PC-3 (cell line): Measurements from ENCODE around the gene UBASH3B.

Experiments used
- EZH2 ChIP-seq: fragments of 300-600 bp; sonication (generic); IDR thresholded peaks from one replicate; pipeline ENCODE4 v1.6.1; 2017; ENCODE audit warnings: antibody characterized with exemption, mild to moderate bottlenecking, low read length; ENCODE audit not compliant: unreplicated experiment
- EZH2phosphoT487 ChIP-seq: fragments of 300-600 bp; sonication (generic); IDR thresholded peaks from 2 replicates; pipeline ENCODE4 v1.6.1; 2018; ENCODE audit warnings: mild to moderate bottlenecking, antibody characterized with exemption, low read length, borderline replicate concordance
- TF ChIP-seq, protein P1 (sequence below): fragments of 300-600 bp; sonication (generic); conservative IDR thresholded peaks from 2 replicates; pipeline ENCODE4 v1.5.1; 2017; ENCODE audit warnings: antibody characterized with exemption, low read depth, mild to moderate bottlenecking, low read length

DNA sequence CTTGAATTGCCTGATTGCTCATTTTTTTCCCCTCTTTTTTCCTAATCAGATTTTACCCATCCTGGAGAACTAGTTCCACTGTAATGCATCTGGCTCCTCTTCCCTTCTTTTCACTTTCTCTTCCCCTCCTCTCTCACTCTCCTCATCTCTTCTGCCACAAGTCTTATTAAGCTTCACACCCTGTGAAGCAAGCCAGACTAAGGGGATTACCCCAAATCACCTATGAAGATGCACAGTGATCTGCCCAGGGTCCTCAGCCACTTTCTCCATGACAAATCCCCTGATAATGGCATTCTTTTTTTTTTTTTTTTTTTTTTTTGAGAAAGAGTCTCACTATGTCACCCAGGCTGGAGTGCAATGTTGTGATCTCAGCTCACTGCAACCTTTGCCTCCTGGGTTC, 11.2 kb downstream of the UBASH3B start:
- TF ChIP-seq, protein P1, sequence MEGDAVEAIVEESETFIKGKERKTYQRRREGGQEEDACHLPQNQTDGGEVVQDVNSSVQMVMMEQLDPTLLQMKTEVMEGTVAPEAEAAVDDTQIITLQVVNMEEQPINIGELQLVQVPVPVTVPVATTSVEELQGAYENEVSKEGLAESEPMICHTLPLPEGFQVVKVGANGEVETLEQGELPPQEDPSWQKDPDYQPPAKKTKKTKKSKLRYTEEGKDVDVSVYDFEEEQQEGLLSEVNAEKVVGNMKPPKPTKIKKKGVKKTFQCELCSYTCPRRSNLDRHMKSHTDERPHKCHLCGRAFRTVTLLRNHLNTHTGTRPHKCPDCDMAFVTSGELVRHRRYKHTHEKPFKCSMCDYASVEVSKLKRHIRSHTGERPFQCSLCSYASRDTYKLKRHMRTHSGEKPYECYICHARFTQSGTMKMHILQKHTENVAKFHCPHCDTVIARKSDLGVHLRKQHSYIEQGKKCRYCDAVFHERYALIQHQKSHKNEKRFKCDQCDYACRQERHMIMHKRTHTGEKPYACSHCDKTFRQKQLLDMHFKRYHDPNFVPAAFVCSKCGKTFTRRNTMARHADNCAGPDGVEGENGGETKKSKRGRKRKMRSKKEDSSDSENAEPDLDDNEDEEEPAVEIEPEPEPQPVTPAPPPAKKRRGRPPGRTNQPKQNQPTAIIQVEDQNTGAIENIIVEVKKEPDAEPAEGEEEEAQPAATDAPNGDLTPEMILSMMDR = no peak
- TF ChIP-seq EZH2 (no peak), EZH2phosphoT487 (no peak)
